KOPT-K1 (cell line): ENCODE results near the gene KLK14.

Experiments
- H3K27ac ChIP-seq: fragments of 200-600 bp; sonication (generic); 2 replicates; pipeline ENCODE4 v1.5.1; 2016; ENCODE audit warnings: antibody characterized with exemption, mild to moderate bottlenecking, low read depth, low read length; ENCODE audit not compliant: poor library complexity, severe bottlenecking
- H3K36me3 ChIP-seq: fragments of 200-600 bp; sonication (generic); 2 replicates; pipeline ENCODE4 v1.5.1; 2017; ENCODE audit warnings: antibody characterized with exemption, mild to moderate bottlenecking, low read length, moderate library complexity; ENCODE audit not compliant: insufficient read depth
- H3K9me3 ChIP-seq: fragments of 200-600 bp; sonication (generic); 2 replicates; pipeline ENCODE4 v1.5.1; 2017; ENCODE audit warnings: antibody characterized with exemption, low read length, mild to moderate bottlenecking; ENCODE audit not compliant: insufficient read depth, poor library complexity, severe bottlenecking

Gene KLK14, protein sequence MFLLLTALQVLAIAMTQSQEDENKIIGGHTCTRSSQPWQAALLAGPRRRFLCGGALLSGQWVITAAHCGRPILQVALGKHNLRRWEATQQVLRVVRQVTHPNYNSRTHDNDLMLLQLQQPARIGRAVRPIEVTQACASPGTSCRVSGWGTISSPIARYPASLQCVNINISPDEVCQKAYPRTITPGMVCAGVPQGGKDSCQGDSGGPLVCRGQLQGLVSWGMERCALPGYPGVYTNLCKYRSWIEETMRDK

GRCh38 chr19:51082611-51083010, at the start of gene KLK14:
TSS of gene KLK14 (minus strand) at chr19:51082887. CDS start at chr19:51082614, 273 bp downstream.
- H3K36me3 ChIP-seq = no peaks in the 10 kb centered on the region
- no peaks in the 10 kb centered on the region for H3K9me3 ChIP-seq
- H3K27ac ChIP-seq = no peak within 1 kb of the TSS

DNA sequence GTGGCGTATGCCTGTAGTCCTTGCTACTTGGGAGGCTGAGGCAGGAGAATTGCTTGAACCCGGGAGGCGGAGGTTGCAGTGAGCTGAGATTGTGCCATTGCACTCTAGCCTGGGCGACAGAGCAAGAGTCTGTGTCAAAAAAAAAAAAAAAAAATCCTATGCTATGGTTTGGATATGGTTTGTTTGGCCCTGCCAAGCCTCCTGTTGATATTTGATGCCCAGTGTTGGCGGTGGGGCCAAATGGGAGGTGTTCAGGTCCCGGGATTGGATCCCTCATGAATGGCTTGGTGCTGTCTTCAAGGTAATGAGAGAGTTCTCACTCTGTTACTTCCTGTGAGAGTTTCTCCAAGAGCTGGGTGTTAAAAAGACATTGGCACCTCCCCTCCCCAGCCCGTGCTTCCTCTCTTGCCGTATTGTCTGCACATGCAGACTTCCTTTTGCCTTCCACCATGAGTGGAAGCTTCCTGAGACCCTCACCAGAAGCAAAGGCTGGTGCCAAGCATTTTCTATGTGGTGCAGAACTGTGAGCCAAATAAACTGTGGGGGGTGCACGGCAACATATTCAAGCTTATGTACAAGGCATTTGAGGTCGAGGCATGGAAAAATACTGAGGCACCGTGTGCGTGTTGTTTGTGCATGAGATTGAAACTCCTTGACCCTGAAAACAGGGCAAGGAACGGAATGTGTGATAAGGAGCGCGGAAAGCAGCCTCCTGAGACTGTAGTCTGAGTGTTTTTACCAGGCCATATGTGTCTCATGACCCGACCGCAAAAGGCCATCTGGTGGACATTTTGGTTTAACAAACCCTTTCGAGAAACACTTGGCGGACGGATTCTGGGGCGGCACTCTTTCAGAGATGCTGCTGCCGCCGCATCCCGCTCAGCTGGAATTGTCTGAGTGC, 49.3 kb upstream of the KLK14 start:
- no peak overlapping the region for H3K27ac ChIP-seq
- H3K9me3 ChIP-seq = peaks cover 23% of the 10 kb centered on the region
- no peaks in the 10 kb centered on the region for H3K36me3 ChIP-seq

DNA sequence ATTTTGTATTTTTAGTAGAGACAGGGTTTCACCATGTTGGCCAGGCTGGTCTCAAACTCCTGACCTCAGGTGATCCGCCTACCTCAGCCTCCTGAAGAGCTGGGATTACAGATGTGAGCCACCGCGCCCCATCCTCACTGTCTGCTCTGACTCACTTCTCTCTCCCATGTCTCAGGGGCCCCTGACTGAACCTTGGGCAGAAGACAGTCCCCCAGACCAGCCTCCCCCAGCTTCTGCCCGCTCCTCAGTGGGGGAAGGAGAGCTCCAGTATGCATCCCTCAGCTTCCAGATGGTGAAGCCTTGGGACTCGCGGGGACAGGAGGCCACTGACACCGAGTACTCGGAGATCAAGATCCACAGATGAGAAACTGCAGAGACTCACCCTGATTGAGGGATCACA, 47.0 kb upstream of the KLK14 start:
- Histone ChIP-seq H3K27ac (no peak overlapping the region), H3K9me3 (peaks cover 3% of the 10 kb centered on the region), H3K36me3 (no peaks in the 10 kb centered on the region)

GRCh38 chr19:51128227-51128626, 45.5 kb upstream of the KLK14 start:
- no peak overlapping the region for H3K27ac ChIP-seq
- H3K36me3 ChIP-seq = no peaks in the 10 kb centered on the region
- H3K9me3 ChIP-seq = no peaks in the 10 kb centered on the region

DNA sequence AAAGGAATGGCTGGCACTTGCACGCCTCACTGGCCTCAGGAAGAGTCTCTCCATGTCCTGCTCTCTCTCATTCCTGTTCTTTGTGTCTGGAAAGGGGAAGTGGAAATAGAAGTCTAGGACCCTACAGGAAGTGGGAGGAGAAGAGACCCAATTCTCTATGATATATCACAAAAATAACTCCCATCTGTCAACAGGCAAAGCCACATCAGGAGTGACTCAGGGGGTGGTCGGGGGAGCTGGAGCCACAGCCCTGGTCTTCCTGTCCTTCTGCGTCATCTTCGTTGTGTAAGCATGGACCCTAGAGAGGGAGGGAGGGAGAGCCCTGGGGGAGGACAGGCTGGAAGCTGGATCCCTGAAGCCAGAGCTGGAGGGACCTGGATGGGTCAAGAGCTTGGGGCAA, 45.1 kb upstream of the KLK14 start:
- Histone ChIP-seq H3K27ac (no peak overlapping the region), H3K9me3 (no peaks in the 10 kb centered on the region), H3K36me3 (no peaks in the 10 kb centered on the region)

DNA sequence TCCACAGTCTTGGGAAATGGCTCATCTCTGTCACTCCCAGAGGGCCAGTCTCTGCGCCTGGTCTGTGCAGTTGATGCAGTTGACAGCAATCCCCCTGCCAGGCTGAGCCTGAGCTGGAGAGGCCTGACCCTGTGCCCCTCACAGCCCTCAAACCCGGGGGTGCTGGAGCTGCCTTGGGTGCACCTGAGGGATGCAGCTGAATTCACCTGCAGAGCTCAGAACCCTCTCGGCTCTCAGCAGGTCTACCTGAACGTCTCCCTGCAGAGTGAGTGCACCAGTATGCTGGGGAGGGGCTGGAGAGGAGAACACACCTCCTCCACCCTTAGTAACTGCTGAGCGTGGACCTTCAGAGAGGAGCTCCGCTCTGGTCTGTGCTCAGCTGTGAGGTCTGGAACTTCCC, 44.3 kb upstream of the KLK14 start:
- no peaks in the 10 kb centered on the region for H3K9me3 ChIP-seq
- no peak overlapping the region for H3K27ac ChIP-seq
- no peaks in the 10 kb centered on the region for H3K36me3 ChIP-seq

DNA sequence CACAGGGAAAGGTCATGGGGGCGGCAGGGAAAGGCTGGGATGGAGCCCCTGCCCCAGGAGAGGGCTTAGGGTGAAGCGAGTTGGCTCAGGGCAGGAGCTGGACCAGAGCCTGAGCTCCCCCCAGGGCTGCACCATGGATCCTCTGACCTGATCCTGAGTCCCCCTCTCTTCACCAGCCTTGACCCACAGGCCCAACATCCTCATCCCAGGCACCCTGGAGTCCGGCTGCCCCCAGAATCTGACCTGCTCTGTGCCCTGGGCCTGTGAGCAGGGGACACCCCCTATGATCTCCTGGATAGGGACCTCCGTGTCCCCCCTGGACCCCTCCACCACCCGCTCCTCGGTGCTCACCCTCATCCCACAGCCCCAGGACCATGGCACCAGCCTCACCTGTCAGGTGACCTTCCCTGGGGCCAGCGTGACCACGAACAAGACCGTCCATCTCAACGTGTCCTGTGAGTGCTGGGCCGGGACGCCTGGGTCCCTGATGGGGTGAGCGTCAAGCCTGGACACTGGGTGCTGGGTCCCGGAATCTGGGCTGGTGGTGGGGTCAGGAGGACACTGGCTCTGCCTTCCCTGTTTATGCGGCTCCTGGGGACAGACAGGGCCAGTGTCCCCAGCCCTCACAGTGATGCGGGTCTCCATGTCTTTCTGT, 42.9 kb upstream of the KLK14 start:
- Histone ChIP-seq H3K27ac (no peak overlapping the region), H3K36me3 (no peaks in the 10 kb centered on the region), H3K9me3 (no peaks in the 10 kb centered on the region)

- no peak within 1 kb of the TSS for H3K27ac ChIP-seq
- H3K9me3 ChIP-seq = no peaks in the 10 kb centered on the region
- H3K36me3 ChIP-seq = no peaks in the 10 kb centered on the region
Measured at GRCh38 chr19:51124729-51125128, 42.0 kb upstream of the KLK14 start, which contains the start of gene SIGLEC9. TSS of gene SIGLEC9 (plus strand) at chr19:51124906. CDS start at chr19:51124975, 69 bp downstream.

GRCh38 chr19:51124216-51124615, 41.5 kb upstream of the KLK14 start:
- H3K27ac ChIP-seq = no peak overlapping the region
- H3K9me3 ChIP-seq = no peaks in the 10 kb centered on the region
- H3K36me3 ChIP-seq = no peaks in the 10 kb centered on the region

DNA sequence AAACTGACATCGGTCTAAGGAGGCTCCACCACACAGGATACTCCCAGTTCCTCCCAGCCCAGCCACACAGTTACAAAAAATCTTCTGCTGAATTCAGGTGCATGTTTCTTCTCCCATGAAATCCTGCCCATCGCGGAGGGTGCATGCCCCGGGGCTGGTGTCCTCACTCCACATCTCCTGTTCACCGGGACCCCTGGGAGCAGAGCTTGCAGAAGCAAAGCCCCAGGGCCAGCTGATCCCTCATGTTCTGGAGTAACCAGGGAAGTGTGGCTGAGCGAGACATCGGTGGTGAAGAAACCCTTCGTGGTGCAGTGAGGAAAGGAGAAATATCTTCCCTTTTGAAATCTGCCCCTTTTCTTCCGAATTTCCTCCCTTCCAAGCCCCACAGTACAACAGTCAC, 41.1 kb upstream of the KLK14 start:
- H3K9me3 ChIP-seq = no peaks in the 10 kb centered on the region
- no peak overlapping the region for H3K27ac ChIP-seq
- no peaks in the 10 kb centered on the region for H3K36me3 ChIP-seq

- no peak overlapping the region for H3K27ac ChIP-seq
- H3K36me3 ChIP-seq = no peaks in the 10 kb centered on the region
- H3K9me3 ChIP-seq = no peaks in the 10 kb centered on the region
Measured at GRCh38 chr19:51123381-51123800, 40.7 kb upstream of the KLK14 start.

- Histone ChIP-seq H3K27ac (no peak overlapping the region), H3K36me3 (no peaks in the 10 kb centered on the region), H3K9me3 (no peaks in the 10 kb centered on the region)
Measured at GRCh38 chr19:51122112-51122981, 39.7 kb upstream of the KLK14 start.

DNA sequence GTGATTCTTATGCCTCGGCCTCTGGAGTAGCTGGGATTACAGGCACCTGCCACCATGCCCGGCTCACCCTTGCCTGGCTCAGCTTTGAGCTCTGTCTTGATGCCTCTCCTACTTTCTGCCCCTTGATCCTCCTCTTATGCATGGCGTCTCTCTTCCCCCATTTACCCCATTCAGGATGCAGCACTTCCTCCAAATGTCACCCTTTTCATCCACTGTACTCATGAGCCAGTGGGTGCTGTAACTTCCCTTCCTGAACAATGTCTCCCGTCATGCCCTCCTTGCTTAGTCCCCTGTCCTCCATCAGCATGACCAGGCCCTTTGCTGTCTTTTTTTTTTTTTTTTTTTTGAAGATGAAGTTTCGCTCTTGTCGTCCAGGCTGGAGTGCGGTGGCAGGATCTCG, 38.6 kb upstream of the KLK14 start:
- no peak overlapping the region for H3K27ac ChIP-seq

GRCh38 chr19:51120160-51120559, 37.5 kb upstream of the KLK14 start:
- no peaks in the 10 kb centered on the region for H3K36me3 ChIP-seq
- H3K27ac ChIP-seq = no peak overlapping the region
- H3K9me3 ChIP-seq = no peaks in the 10 kb centered on the region

More for the DNA sequence above, 38.6 kb upstream of the KLK14 start:
- Histone ChIP-seq H3K9me3 (no peaks in the 10 kb centered on the region), H3K36me3 (no peaks in the 10 kb centered on the region)
